ENCODE results near the gene NTSR1.

DNA sequence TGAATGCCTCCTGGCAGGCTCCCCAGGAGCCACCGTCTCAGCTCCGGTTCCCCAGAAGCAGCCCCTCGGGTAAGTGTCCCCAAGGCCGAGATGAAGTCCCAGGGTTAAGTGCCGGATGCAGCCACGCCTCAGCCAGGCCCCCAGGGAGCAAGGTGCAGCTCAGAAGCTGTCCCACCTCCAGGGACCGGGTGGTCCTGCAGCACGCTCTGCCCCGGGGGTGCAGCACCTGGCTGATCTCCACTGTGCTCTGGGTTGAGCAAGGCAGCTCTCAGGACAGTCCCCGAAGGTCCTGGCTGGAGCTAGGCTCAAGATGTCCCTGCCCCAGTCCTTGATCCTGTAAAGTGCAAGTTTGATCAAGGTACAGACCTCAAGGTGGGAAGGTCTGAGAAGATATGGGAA, 15.1 kb upstream of the NTSR1 start:
- TF ChIP-seq EP300 (IDR thresholded peaks at IDR 0.05) = no peak
- TF ChIP-seq POLR2A (IDR thresholded peaks at IDR 0.05) = no peak
